Fibroblast of lung (primary cell): Measurements from ENCODE around the gene ATRNL1. TPM values are rescaled to one million over a fixed set of nuclear protein-coding genes. Genes with fewer than 3 reads are reported as not detected.

ENCODE experiments used
- DNase-seq, 2 donors: peaks; one replicate each; pipeline versions ENCODE4 v3.0.0 to v3.0.0-alpha.2; 2010; ENCODE audit warnings: low read depth in 2 of 2
- H2AFZ ChIP-seq: 2 replicates; pipeline ENCODE4 v1.5.1; 2012; ENCODE audit warnings: low read length, control low read depth, inconsistent platforms
- H3K27ac ChIP-seq: 2 replicates; pipeline ENCODE4 v1.5.1; 2011; ENCODE audit warnings: low read length, control low read depth; ENCODE audit not compliant: insufficient read depth
- H3K27me3 ChIP-seq: 2 replicates; pipeline ENCODE4 v1.5.1; 2011; ENCODE audit warnings: mild to moderate bottlenecking, low read length; ENCODE audit not compliant: control insufficient read depth, insufficient read depth
- H3K36me3 ChIP-seq: 2 replicates; pipeline ENCODE4 v1.5.1; 2011; ENCODE audit warnings: low read length; ENCODE audit not compliant: control insufficient read depth, insufficient read depth
- H3K4me1 ChIP-seq: 2 replicates; pipeline ENCODE4 v1.5.1; 2011; ENCODE audit warnings: low read length; ENCODE audit not compliant: control insufficient read depth, insufficient read depth; ENCODE audit errors: extremely low read depth
- H3K4me2 ChIP-seq: 2 replicates; pipeline ENCODE4 v1.5.1; 2011; ENCODE audit warnings: low read length, control low read depth; ENCODE audit not compliant: insufficient read depth; ENCODE audit errors: extremely low read depth
- H3K4me3 ChIP-seq, 4 experiments: fragments of 200-600 bp in 1 of 4; sonication (generic) in 1 of 4; replicated peaks in 1 of 4; 2 replicates each; pipeline ENCODE4 v1.5.1; 2011 to 2016; ENCODE audit warnings: low read length in 4 of 4, low read depth in 3 of 4, mild to moderate bottlenecking in 3 of 4, control low read depth in 2 of 4, inconsistent platforms in 1 of 4, mixed read lengths in 1 of 4; ENCODE audit not compliant: insufficient read depth in 1 of 4; ENCODE audit errors: control extremely low read depth in 1 of 4
- H3K79me2 ChIP-seq: 2 replicates; pipeline ENCODE4 v1.5.1; 2012; ENCODE audit warnings: mild to moderate bottlenecking, low read length, inconsistent platforms; ENCODE audit not compliant: control insufficient read depth, insufficient read depth
- H3K9ac ChIP-seq: 2 replicates; pipeline ENCODE4 v1.5.1; 2011; ENCODE audit warnings: mild to moderate bottlenecking, low read length, control low read depth; ENCODE audit not compliant: insufficient read depth
- H3K9me3 ChIP-seq: 2 replicates; pipeline ENCODE4 v1.5.1; 2012; ENCODE audit warnings: low read depth, low read length; ENCODE audit not compliant: control insufficient read depth, insufficient read depth
- H4K20me1 ChIP-seq: 2 replicates; pipeline ENCODE4 v1.5.1; 2011; ENCODE audit warnings: low read length; ENCODE audit not compliant: control insufficient read depth, insufficient read depth; ENCODE audit errors: extremely low read depth
- EZH2 ChIP-seq: IDR thresholded peaks from 2 replicates; pipeline ENCODE4 v1.5.1; 2012; ENCODE audit warnings: low read length, control low read depth, mild to moderate bottlenecking; ENCODE audit errors: missing control alignments
- polyA plus RNA-seq, 2 donors: library from polyadenylated mRNA; depleted of rRNA in 1 of 2; stranded (reverse) in 1 of 2; unstranded in 1 of 2; fragments of >200 nt; gene quantifications; 2 replicates each; pipeline ENCODE4 v1.2.1, GENCODE V29; 2011 to 2012; ENCODE audit warnings: missing spikeins in 1 of 2
- total RNA-seq: library from RNA; depleted of rRNA; stranded (reverse); fragments of >200 nt; gene quantifications from 2 replicates; pipeline ENCODE4 v1.2.1, GENCODE V29; 2014
- TF ChIP-seq, protein P1 (sequence below), 2 donors: IDR thresholded peaks in 1 of 2; conservative IDR thresholded peaks in 1 of 2; 1 replicate in 1 of 2; 2 replicates in 1 of 2; pipeline ENCODE4 v1.5.1; 2011 to 2012; ENCODE audit warnings: low read length in 2 of 2, control low read depth in 1 of 2, inconsistent platforms in 1 of 2, low read depth in 1 of 2, mild to moderate bottlenecking in 1 of 2

Gene ATRNL1
- total and polyA plus RNA-seq, 2 donors (not counting 1 experiment from before 2014, with no cell fraction given): 0.33 TPM

DNA sequence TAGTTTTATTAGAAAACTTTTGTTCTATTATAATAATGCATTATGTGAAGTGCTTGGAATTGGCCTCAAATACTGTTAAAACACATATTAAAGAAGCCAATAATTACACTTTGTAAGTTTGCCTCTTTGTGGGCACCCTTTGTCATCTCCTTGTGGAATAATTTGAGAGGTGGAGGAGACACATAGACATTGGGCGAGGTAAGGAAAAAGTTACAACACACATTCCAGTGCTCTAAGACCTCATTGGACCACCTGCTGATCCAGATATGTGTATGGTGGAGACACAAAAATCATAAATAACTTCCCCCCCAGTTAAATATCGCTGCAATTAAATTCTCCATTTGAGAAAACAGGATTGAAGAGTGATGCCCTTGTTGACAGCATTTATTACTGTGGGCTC, 668.0 kb downstream of the ATRNL1 start:
- Histone ChIP-seq H3K4me1 (no peaks in the 10 kb centered on the region), H3K27ac (no peak overlapping the region), H2AFZ (no peak overlapping the region), H3K9me3 (no peaks in the 10 kb centered on the region), H4K20me1 (no peaks in the 10 kb centered on the region), H3K36me3 (no peaks in the 10 kb centered on the region), H3K4me3 (no peak overlapping the region), H3K79me2 (no peaks in the 10 kb centered on the region), H3K9ac (no peak overlapping the region), H3K4me2 (no peak overlapping the region), H3K27me3 (no peaks in the 10 kb centered on the region)
- no peak for DNase-seq
- TF ChIP-seq, protein P1, sequence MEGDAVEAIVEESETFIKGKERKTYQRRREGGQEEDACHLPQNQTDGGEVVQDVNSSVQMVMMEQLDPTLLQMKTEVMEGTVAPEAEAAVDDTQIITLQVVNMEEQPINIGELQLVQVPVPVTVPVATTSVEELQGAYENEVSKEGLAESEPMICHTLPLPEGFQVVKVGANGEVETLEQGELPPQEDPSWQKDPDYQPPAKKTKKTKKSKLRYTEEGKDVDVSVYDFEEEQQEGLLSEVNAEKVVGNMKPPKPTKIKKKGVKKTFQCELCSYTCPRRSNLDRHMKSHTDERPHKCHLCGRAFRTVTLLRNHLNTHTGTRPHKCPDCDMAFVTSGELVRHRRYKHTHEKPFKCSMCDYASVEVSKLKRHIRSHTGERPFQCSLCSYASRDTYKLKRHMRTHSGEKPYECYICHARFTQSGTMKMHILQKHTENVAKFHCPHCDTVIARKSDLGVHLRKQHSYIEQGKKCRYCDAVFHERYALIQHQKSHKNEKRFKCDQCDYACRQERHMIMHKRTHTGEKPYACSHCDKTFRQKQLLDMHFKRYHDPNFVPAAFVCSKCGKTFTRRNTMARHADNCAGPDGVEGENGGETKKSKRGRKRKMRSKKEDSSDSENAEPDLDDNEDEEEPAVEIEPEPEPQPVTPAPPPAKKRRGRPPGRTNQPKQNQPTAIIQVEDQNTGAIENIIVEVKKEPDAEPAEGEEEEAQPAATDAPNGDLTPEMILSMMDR (conservative IDR thresholded peaks at IDR 0.05 in 1 of 2, IDR thresholded peaks at IDR 0.05 in 1 of 2; ENCODE audit: low read depth in 1 of 2, low read length in 2 of 2): no peak
- no peak for TF ChIP-seq EZH2

DNA sequence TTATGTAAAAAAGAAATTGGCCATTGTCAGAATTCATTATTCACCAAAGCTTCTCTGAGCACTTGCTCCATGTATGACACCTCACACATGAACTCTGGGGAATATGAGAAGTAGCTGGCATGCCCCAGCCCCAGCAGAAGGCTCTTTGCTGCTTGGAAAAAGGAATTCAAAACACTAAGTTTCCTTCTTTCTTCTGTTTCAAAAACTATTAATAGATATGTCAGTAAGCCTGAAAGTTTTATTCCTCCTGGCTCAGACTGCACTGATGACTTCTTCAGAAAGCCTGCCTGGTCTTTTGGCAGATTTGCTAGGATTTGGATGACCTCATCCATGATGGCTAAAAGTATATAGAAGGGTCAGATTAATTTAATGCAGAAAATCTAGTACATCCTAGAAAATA, 668.9 kb downstream of the ATRNL1 start:
- Histone ChIP-seq H3K4me3 (no peak overlapping the region), H3K4me1 (no peaks in the 10 kb centered on the region), H2AFZ (no peak overlapping the region), H4K20me1 (no peaks in the 10 kb centered on the region), H3K27ac (no peak overlapping the region), H3K9ac (no peak overlapping the region), H3K9me3 (no peaks in the 10 kb centered on the region), H3K79me2 (no peaks in the 10 kb centered on the region), H3K27me3 (no peaks in the 10 kb centered on the region), H3K4me2 (no peak overlapping the region), H3K36me3 (no peaks in the 10 kb centered on the region)
- no peak for TF ChIP-seq EZH2
- TF ChIP-seq, protein P1 (conservative IDR thresholded peaks at IDR 0.05 in 1 of 2, IDR thresholded peaks at IDR 0.05 in 1 of 2; ENCODE audit: low read depth in 1 of 2, low read length in 2 of 2): no peak
- DNase-seq: peak; percentile 47 to 74

DNA sequence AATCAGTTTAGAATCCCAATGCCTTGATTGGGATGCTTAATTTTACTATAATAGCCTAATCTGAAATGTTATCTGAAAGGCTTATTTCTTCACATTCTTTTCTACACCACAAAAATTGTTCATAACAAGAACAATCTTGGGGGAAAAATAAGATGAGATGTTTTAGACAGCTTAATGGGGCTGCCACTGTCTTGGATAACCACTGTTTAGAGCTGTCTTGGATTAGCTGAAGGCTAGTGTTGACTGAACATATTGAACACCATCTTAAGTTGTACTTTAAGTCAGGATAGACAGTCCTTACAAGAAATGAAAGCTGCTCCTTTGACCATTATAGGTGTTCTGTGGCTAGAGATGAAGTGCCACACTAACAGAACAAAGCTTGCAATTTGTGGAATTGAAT, 678.6 kb downstream of the ATRNL1 start:
- no peak overlapping the region for H2AFZ ChIP-seq
- no peak overlapping the region for H3K27ac ChIP-seq
- no peak overlapping the region for H3K4me3 ChIP-seq
- H3K4me1 ChIP-seq: peaks cover 4% of the 10 kb centered on the region
- TF ChIP-seq, protein P1 (conservative IDR thresholded peaks at IDR 0.05 in 1 of 2, IDR thresholded peaks at IDR 0.05 in 1 of 2; ENCODE audit: low read depth in 1 of 2, low read length in 2 of 2): no peak
- TF ChIP-seq EZH2: no peak
- no peaks in the 10 kb centered on the region for H3K9me3 ChIP-seq
- no peaks in the 10 kb centered on the region for H4K20me1 ChIP-seq
- H3K36me3 ChIP-seq: no peaks in the 10 kb centered on the region
- H3K79me2 ChIP-seq: no peaks in the 10 kb centered on the region
- peak in 1 of 2 donors; percentile 12 for DNase-seq
- H3K27me3 ChIP-seq: no peaks in the 10 kb centered on the region
- no peak overlapping the region for H3K4me2 ChIP-seq
- H3K9ac ChIP-seq: no peak overlapping the region
